Naive thymus-derived CD8-positive, alpha-beta T cell (primary cell): ENCODE results near the gene MOV10. TPM values are rescaled to one million over a fixed set of nuclear protein-coding genes. Genes with fewer than 3 reads are reported as not detected.
A peak's percentile ranks its signal among the peaks of the same experiment; 100 is the strongest.

ENCODE experiments used
- ATAC-seq, 2 donors: fragments of 150-1000 bp; cut with Tn5 transposase in 1 of 2; sonication (Bioruptor Pico), chemical (Tn5 transposase) in 1 of 2; 1 replicate in 1 of 2; 2 replicates in 1 of 2; pipeline ENCODE4 v1.10.0; 2021; ENCODE audit warnings: mild to moderate bottlenecking in 2 of 2, moderate library complexity in 2 of 2
- POLR2A ChIA-PET: fragments of 350-600 bp; sonication (Branson Sonifier 250); formaldehyde crosslinking; loops from one replicate; lab custom pipeline; 2021; ENCODE audit warnings: antibody characterized with exemption; lab: Charles Lee
- DNase-seq, 10 donors: peaks; one replicate each; pipeline versions ENCODE4 v3.0.0 to v3.0.0-alpha.2; 2020 to 2022
- H3K27ac Mint-ChIP-seq, 10 donors: one replicate each; pipeline ENCODE4 v1.8.0; 2020 to 2022; ENCODE audit warnings: mild to moderate bottlenecking in 10 of 10, mixed read lengths in 10 of 10, moderate library complexity in 4 of 10, inconsistent platforms in 1 of 10
- H3K27me3 Mint-ChIP-seq, 5 donors: one replicate each; pipeline ENCODE4 v1.8.0; 2021 to 2022; ENCODE audit warnings: mixed read lengths in 5 of 5
- H3K36me3 Mint-ChIP-seq, 3 donors: one replicate each; pipeline ENCODE4 v1.8.0; 2020 to 2022; ENCODE audit warnings: mixed read lengths in 3 of 3, mild to moderate bottlenecking in 2 of 3, inconsistent platforms in 1 of 3
- H3K4me1 Mint-ChIP-seq, 4 donors: one replicate each; pipeline ENCODE4 v1.8.0; 2021 to 2022; ENCODE audit warnings: mixed read lengths in 4 of 4
- H3K4me3 Mint-ChIP-seq, 10 donors: one replicate each; pipeline ENCODE4 v1.8.0; 2020 to 2022; ENCODE audit warnings: mild to moderate bottlenecking in 10 of 10, mixed read lengths in 10 of 10, moderate library complexity in 6 of 10, inconsistent platforms in 1 of 10
- H3K9me3 Mint-ChIP-seq, 9 donors: one replicate each; pipeline ENCODE4 v1.8.0; 2020 to 2022; ENCODE audit warnings: mixed read lengths in 9 of 9, mild to moderate bottlenecking in 3 of 9, inconsistent platforms in 1 of 9, moderate library complexity in 1 of 9
- polyA plus RNA-seq, 3 donors: library from polyadenylated mRNA; unstranded; fragments of 300-500 nt; fragmentation: Illumina TruSeq; gene quantifications; one replicate each; pipeline ENCODE4 v1.2.3, GENCODE V29; 2021
- total RNA-seq, 8 experiments: library from RNA in 2 of 8; stranded (reverse) in 2 of 8; gene quantifications; one replicate each; pipeline ENCODE4 v1.2.3 and lab custom pipeline; 2021 to 2026

The MOV10 gene
- total and polyA plus RNA-seq, 5 experiments from 2014 or later, result 24.7 to 89.9 (median 40.4) TPM

DNA sequence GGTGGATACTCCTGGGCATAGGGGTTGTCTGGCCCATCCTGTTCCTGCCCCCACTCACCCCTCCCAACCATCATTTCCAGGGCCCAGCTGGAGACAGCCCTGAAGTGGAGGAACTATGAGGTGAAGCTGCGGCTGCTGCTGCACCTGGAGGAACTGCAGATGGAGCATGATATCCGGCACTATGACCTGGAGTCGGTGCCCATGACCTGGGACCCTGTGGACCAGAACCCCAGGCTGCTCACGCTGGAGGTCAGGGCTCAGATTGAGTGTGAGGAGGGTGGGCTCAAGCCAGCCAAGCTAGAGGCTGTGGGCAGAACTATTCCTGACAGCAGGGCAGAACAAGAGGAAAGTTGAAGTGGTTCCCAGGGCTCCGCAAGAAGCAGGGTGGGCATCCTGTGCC lies 18.2 kb downstream of the MOV10 start:
- Mint-ChIP-seq H3K4me1 (peaks cover 1 to 14% (median 6%) of the 10 kb centered on the region in 4 donors), H3K27me3 (no peaks in the 10 kb centered on the region), H3K36me3 (peaks cover 7 to 86% (median 22%) of the 10 kb centered on the region in 3 donors), H3K9me3 (no peaks in the 10 kb centered on the region), H3K27ac (peak overlapping the region in 2 of 10 donors; percentile 54 to 58), H3K4me3 (no peak overlapping the region)
- no peak for ATAC-seq
- POLR2A ChIA-PET, result no interaction called here
- no peak for DNase-seq

GRCh38 chr1:112693821-112694220 lies 19.4 kb downstream of the MOV10 start:
- POLR2A ChIA-PET, result interaction anchor here (0.5 kb wide), 1 partner anchor 33 kb away, joined by 4 read pairs; no protein-coding TSS in a partner anchor

DNA sequence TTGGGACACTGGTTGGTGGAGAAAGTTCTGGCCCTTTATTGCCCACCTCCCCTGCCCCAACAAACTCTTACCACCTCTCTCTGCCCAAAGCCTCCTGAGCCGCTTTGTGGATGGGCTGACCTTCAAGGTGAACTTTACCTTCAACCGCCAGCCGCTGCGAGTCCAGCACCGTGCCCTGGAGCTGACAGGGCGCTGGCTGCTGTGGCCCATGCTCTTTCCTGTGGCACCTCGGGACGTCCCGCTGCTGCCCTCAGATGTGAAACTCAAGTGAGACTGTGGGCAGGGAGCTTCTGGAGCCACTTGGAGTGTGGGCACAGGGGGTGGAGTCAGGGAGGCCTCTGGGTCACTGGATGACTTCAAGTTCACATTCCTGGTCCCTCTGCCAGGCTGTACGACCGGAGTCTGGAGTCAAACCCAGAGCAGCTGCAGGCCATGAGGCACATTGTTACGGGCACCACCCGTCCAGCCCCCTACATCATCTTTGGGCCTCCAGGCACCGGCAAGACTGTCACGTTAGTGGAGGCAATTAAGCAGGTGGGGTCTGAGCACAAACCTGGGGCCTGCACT lies 20.0 kb downstream of the MOV10 start:
- no peaks in the 10 kb centered on the region for H3K9me3 Mint-ChIP-seq
- POLR2A ChIA-PET, result no interaction called here
- H3K27ac Mint-ChIP-seq, result no peak overlapping the region
- H3K27me3 Mint-ChIP-seq, result no peaks in the 10 kb centered on the region
- peaks cover under 1 to 13% (median 2%) of the 10 kb centered on the region in 4 donors for H3K4me1 Mint-ChIP-seq
- H3K4me3 Mint-ChIP-seq, result no peak overlapping the region
- peaks cover 7 to 90% (median 22%) of the 10 kb centered on the region in 3 donors for H3K36me3 Mint-ChIP-seq
- DNase-seq (no peak), ATAC-seq (no peak)

More at GRCh38 chr1:112693821-112694220, 19.4 kb downstream of the MOV10 start:
- no peak overlapping the region for H3K27ac Mint-ChIP-seq
- H3K27me3 Mint-ChIP-seq, result no peaks in the 10 kb centered on the region
- no peak overlapping the region for H3K4me3 Mint-ChIP-seq
- ATAC-seq (no peak), DNase-seq (no peak)
- H3K4me1 Mint-ChIP-seq, result peaks cover 0 to 6% (median 1%) of the 10 kb centered on the region in 4 donors
- H3K9me3 Mint-ChIP-seq, result no peaks in the 10 kb centered on the region
- peaks cover 7 to 88% (median 22%) of the 10 kb centered on the region in 3 donors for H3K36me3 Mint-ChIP-seq

- Mint-ChIP-seq H3K27ac (peak overlapping the region in 2 of 10 donors; percentile 21 to 76), H3K9me3 (no peaks in the 10 kb centered on the region), H3K36me3 (peaks cover 7 to 87% (median 18%) of the 10 kb centered on the region in 3 donors), H3K27me3 (no peaks in the 10 kb centered on the region), H3K4me3 (no peak overlapping the region), H3K4me1 (peaks cover 2 to 21% (median 9%) of the 10 kb centered on the region in 4 donors)
- no peak for DNase-seq
- POLR2A ChIA-PET, result no interaction called here
- no peak for ATAC-seq
Observed at GRCh38 chr1:112695276-112695675, 20.8 kb downstream of the MOV10 start.

GRCh38 chr1:112696578-112697314 lies 22.3 kb downstream of the MOV10 start:
- DNase-seq (no peak), ATAC-seq (no peak)
- H3K4me1 Mint-ChIP-seq, result peaks cover 10 to 36% (median 23%) of the 10 kb centered on the region in 4 donors
- POLR2A ChIA-PET, result no interaction called here
- no peaks in the 10 kb centered on the region for H3K27me3 Mint-ChIP-seq
- H3K36me3 Mint-ChIP-seq, result peaks cover 6 to 74% (median 12%) of the 10 kb centered on the region in 3 donors
- H3K9me3 Mint-ChIP-seq, result no peaks in the 10 kb centered on the region
- no peak overlapping the region for H3K4me3 Mint-ChIP-seq
- H3K27ac Mint-ChIP-seq, result peak overlapping the region in 3 of 10 donors; percentile 20 to 73 (median 73)

DNA sequence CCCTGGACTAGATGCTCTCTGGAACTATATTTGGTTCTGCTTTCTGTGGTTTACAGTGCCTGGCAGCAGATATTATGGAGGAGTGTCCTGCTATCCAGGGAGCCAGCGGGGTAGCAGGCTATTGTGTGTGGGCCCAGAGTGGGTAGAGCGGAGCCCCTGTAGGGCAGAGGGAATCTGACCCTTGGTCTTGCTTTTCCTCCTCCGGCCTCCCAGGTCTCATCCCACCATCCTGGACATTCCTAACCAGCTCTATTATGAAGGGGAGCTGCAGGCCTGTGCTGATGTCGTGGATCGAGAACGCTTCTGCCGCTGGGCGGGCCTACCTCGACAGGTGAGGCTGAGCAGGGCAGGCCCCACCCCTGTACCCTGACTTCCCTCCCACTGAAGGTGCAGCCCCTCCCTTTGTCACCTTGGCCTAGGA lies 23.3 kb downstream of the MOV10 start:
- H3K27me3 Mint-ChIP-seq, result no peaks in the 10 kb centered on the region
- H3K4me1 Mint-ChIP-seq, result peaks cover 18 to 46% (median 34%) of the 10 kb centered on the region in 4 donors
- H3K27ac Mint-ChIP-seq, result peak overlapping the region in 3 of 10 donors; percentile 67 to 94 (median 90)
- H3K4me3 Mint-ChIP-seq, result no peak overlapping the region
- H3K36me3 Mint-ChIP-seq, result peaks cover 0 to 64% (median 8%) of the 10 kb centered on the region in 3 donors
- POLR2A ChIA-PET, result no interaction called here
- no peak for DNase-seq
- no peak for ATAC-seq
- no peaks in the 10 kb centered on the region for H3K9me3 Mint-ChIP-seq

DNA sequence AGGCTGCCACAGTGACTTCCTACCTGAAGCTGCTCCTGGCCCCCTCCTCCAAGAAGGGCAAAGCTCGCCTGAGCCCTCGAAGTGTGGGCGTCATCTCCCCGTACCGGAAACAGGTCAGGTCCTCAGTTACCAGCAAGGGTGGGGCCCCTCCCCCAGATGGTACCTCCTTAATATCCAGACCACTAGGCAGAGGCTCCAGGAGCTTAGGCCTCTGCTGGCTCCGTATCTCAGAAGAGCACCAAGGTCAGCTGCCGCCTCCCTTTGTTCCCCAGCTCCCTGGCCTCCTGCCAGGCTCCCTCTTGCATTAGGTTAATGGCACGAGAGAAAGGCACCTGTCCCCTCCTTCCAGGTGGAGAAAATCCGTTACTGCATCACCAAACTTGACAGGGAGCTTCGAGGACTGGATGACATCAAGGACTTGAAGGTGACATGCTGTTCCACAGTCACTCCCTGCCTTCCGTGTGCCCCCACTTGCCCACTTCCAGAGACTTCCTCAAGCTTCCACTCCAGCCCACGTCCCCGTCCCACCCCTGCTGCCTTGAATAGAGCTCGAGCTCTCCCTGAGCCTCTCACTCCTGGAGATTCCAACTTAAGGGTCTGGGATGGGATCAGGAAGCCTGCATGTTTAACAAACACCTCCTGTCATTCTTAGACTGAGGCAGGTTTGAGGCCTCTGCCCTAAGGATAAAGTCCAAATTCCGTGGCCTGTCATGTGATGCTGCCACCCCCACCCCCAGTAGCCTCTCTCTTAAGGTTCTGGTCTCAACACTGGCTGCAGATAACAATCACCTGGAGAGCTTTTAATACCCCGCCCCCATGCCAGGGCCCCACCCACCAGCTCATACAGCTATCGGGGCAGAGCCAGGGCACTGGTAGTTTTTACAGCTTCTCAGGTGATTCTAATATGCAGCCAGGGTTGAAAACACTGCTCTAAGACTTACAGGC lies 24.2 kb downstream of the MOV10 start:
- Mint-ChIP-seq H3K27ac (peak overlapping the region in 9 of 10 donors; percentile 39 to 94 (median 85)), H3K9me3 (no peaks in the 10 kb centered on the region), H3K4me1 (peaks cover 18 to 53% (median 38%) of the 10 kb centered on the region in 4 donors), H3K36me3 (peaks cover 0 to 58% (median 5%) of the 10 kb centered on the region in 3 donors), H3K27me3 (no peaks in the 10 kb centered on the region), H3K4me3 (no peak overlapping the region)
- POLR2A ChIA-PET, result interaction anchor here (0.6 to 2.0 kb wide), 2 partner anchors 24 to 162 kb away, joined by 4 to 7 read pairs; partner anchors contain the start of gene MOV10
- ATAC-seq (no peak), DNase-seq (no peak)

- POLR2A ChIA-PET, result interaction anchor here (2.0 kb wide), 1 partner anchor 25 kb away, joined by 7 read pairs; the partner anchor contains the start of gene MOV10
Observed at GRCh38 chr1:112699425-112700144, 25.1 kb downstream of the MOV10 start.

GRCh38 chr1:112700290-112701226 lies 26.1 kb downstream of the MOV10 start:
- peak; percentile 45 to 87 (median 62) for DNase-seq
- Mint-ChIP-seq H3K27me3 (no peaks in the 10 kb centered on the region), H3K4me3 (peak overlapping the region in 8 of 10 donors; percentile 13 to 67 (median 52)), H3K27ac (peak overlapping the region; percentile 87 to 95 (median 92)), H3K36me3 (peaks cover 0 to 43% (median 2%) of the 10 kb centered on the region in 3 donors), H3K4me1 (peaks cover 26 to 72% (median 56%) of the 10 kb centered on the region in 4 donors), H3K9me3 (no peaks in the 10 kb centered on the region)
- POLR2A ChIA-PET, result interaction anchor here (0.6 to 1.3 kb wide), 3 partner anchors 15 to 1232 kb away, joined by 3 to 4 read pairs (median 4); partner anchors contain the start of genes MOV10 and PPM1J
- peak; percentile 64 for ATAC-seq

More at GRCh38 chr1:112699425-112700144, 25.1 kb downstream of the MOV10 start:
- peaks cover 18 to 63% (median 46%) of the 10 kb centered on the region in 4 donors for H3K4me1 Mint-ChIP-seq
- H3K27me3 Mint-ChIP-seq, result no peaks in the 10 kb centered on the region
- H3K9me3 Mint-ChIP-seq, result no peaks in the 10 kb centered on the region
- peak overlapping the region in 3 of 10 donors; percentile 13 to 50 (median 42) for H3K4me3 Mint-ChIP-seq
- peaks cover 0 to 51% (median 5%) of the 10 kb centered on the region in 3 donors for H3K36me3 Mint-ChIP-seq
- DNase-seq (no peak), ATAC-seq (no peak)
- peak overlapping the region; percentile 87 to 95 (median 92) for H3K27ac Mint-ChIP-seq

DNA sequence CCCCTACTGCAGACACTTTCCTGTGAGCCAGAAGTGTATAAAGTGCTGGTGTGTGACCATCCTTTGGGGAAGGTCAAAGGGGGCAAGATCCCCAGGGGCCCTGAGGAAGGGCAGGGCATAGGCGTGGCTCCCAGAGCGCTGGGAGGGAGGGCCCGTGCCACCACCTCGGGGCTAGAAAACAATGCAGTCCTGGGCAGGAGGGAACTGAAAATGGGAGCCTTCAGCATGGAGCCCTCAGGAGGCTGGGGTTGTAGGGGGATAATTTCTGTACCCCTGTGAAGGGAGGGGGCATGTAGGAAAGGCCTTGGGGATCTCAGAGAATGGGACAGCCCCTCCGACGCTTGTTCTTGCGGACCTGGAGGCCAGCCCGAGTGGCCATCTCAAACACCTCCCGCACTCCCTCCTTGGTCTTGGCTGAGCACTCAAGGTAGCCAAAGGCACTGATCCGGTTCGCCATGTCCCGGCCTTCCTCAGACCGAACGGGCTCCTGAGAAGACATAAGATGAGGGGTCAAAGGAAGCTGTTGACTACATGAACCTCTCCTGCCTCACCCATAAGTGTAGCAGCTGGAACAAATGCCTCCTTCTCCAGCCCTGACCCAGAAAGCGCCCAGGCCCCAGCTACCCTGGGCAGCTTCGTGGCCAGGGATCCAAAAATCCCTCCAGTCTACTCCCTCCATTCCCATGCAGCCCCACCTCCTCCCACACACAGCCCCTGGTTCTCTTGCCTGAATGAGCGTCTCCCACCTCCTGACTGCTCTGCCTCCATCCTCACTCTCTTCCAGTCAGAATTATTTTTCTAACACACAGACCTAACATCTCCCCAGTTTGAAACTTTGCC lies 27.0 kb downstream of the MOV10 start:
- POLR2A ChIA-PET, result interaction anchor here (0.6 to 1.5 kb wide), 4 partner anchors 14 to 1231 kb away, joined by 3 to 5 read pairs (median 4); partner anchors contain the start of genes MOV10 and PPM1J
- no peak for DNase-seq
- H3K36me3 Mint-ChIP-seq, result peaks cover 0 to 34% (median 0%) of the 10 kb centered on the region in 3 donors
- ATAC-seq, result no peak
- H3K4me3 Mint-ChIP-seq, result peak overlapping the region in 8 of 10 donors; percentile 13 to 67 (median 29)
- no peaks in the 10 kb centered on the region for H3K9me3 Mint-ChIP-seq
- peak overlapping the region; percentile 87 to 95 (median 92) for H3K27ac Mint-ChIP-seq
- H3K27me3 Mint-ChIP-seq, result no peaks in the 10 kb centered on the region
- H3K4me1 Mint-ChIP-seq, result peaks cover 29 to 77% (median 61%) of the 10 kb centered on the region in 4 donors
